Left cardiac atrium (tissue), 4 donors: ENCODE data around the gene CUX1. TPM values are rescaled to one million over a fixed set of nuclear protein-coding genes. Genes with fewer than 3 reads are reported as not detected.

Source experiments
- ATAC-seq, 2 donors: fragments of 200-7000 bp; cut with Tn5 transposase; one replicate each; pipeline ENCODE4 v1.9.1; 2020; ENCODE audit warnings: mild to moderate bottlenecking in 2 of 2, moderate library complexity in 2 of 2
- DNase-seq: peaks from one replicate; pipeline ENCODE4 v3.0.0-alpha.2; 2020
- intact Hi-C, 2 donors: fragments of 100-400 bp; cut with DNase I; formaldehyde crosslinking; loops; one replicate each; pipeline versions ENCODE4 v1.14.1 to v1.15.1; 2022 to 2023
- total RNA-seq, 2 donors: library from RNA; stranded (reverse); fragmentation: NEBNext Ultra II Directional; extraction: Animal tissue kit (Norgen Biotek cat#: 25700); gene quantifications; one replicate each; pipeline ENCODE4 v1.2.1, GENCODE V29; 2021
- donor health status: DM: no; HTN: yes; CAD: no.
- donor health status: DM: no; HTN: yes; CAD: no; lungs with severe emphysema.
- donor health status: DM: yes; HTN: yes; CAD: no.
- donor health status: Dilated cardiomyopathy.

Gene CUX1
- total RNA-seq, 2 donors from 2014 or later = 81.6 to 108 TPM

DNA sequence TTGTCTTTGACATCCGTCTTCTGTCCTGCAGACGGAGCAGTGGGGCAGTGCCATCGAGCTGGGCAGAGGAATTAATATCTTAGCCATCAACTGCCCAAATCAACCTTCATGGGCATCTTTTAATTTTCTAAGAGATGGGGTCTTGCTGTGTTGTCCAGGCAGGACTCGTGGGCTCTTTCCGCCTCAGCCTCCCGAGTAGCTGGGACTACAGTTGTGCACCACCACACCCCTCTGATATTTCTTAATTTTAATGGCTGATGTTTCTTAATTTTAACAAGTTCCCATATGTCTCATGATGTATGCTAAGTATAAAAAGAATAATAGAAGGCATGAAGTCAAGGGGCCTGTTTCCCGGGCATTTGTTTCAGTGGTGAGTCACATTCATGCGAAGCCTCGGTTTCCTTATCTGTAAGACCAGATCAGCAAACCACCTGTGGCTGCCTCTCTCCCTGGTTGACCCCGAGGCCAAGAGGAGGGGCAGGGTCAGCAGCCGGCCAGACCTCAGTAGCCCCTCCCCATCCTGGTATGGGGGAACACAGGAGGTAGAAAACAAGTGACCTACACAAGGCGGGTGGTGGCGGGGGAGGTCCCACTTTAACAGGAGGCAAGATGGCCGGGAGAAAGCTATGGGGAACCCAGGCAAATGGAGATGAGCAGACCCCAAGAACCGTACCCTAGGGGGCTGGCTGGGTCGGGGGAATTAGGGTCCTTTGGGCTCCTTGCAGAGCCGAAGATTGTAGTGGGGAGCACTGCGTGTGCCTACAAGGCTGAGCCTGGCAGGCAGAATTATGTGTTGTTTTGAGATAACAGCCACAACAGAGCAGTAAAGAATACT lies 85.5 kb downstream of the CUX1 start:
- DNase-seq (no peak), ATAC-seq (no peak)
- intact Hi-C loops = no loop called here

DNA sequence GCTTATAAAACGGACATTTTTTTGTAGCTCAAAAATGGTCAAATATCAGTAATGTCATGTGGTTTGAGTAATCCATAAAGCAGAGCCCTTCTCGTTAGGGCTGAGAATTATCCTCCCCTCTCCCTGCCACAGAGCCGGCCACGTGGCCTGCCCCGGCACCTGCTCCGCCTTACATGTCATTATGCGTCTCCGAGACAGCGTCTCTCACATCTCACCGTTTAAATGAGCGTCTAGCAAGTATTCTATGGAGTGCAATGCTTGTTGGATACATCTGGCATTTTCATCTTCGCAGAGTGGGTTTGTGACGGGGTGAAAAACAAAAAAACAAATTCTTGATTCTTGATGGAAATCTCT lies 86.1 kb downstream of the CUX1 start:
- ATAC-seq = no peak
- intact Hi-C loops = no loop called here
- DNase-seq = no peak

DNA sequence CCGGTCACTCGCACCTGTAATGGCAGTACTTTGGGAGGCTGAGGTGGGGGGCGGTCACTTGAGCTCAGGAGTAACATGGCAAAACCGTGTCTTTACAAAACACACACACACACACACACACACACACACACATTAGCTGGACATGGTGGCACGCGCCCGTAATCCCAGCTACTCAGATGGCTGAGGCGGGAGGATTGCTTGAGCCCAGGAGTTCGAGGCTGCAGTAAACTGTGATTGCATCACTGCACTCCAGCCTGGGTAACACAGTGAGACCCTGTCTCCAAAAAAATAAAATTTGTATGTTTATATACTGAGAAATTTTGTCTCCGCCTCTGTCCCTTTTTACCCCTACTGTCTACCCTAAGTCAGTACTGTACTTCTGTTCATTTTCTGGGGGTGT lies 86.6 kb downstream of the CUX1 start:
- DNase-seq = no peak
- ATAC-seq = no peak
- intact Hi-C loops = no loop called here

DNA sequence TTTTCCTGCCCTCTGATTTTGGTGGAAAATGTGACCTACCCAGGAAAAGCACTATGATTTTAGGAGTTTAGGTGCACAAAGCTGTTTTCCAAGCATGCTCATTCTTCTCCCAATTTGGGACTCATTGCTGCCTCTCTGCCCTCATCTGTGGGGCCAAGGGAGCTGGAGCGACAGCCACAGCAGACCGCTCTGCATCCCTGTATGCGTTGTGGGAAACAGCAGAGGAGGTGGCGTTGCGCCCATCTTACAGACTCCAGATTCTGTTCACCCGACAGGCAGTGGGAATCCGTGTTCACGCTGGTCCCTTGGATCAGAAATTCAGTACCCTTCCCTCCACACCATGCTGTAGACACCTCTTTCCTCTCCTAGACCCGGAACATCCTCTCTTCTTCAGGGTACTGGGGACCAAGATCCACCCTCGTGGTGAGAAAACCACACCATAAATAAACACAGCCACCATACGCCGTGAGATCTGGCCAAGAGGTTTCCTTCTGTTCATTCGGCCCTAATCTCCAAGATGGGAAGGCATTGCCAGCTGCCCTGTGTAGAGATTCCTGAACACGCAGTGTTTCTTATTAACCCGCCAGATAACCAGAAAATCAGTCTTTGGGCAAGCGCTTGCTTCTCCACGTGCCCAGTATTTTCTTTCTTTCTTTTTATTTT lies 87.9 kb downstream of the CUX1 start:
- ATAC-seq = no peak
- DNase-seq = no peak
- intact Hi-C loops = no loop called here

DNA sequence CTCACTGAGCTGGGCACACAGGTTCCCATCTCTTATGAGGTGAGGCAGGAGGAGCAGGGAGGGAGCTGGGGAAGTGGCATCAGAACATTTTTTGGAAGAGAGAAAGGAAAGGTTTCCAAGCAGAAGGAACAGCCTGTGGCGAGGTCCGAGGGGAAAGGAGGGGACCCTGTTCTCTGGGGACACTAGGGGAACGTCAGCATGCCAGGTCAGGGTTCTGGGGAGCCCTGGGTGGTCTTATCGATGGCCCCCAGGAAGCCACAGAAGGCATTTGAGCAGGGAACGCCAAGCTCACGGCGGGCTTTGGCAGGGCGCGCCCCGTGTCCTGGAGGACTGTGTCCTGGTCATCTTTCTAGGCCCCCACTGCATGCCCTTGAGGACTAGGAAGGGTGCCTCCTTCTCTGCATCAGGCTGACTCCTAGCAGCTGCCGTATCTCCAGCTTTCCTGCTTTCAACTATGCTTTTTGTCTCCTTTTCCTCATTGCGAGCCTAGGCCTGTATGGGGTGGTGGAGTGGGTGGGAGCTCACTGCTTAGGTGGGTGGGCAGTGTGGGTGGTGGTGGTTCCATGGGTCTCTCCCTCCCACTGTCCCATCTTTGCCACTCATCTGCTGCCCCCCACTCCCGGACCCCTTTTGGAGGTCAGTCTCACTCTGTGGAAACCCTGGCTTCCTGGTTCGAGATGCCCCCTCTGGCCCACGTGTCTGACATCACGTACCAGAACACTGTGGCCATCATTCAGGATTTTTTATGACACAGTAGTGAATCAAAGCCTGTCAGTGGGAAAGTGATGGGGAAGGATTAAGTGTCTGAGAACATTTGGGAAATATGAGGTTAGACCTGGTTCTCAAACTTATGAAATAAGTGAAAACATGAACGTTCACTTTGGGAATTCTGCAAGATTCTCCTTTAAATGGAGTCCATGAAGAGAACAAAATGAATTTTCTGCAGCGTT lies 89.1 kb downstream of the CUX1 start:
- no peak for ATAC-seq
- intact Hi-C loops = no loop called here
- DNase-seq = no peak

DNA sequence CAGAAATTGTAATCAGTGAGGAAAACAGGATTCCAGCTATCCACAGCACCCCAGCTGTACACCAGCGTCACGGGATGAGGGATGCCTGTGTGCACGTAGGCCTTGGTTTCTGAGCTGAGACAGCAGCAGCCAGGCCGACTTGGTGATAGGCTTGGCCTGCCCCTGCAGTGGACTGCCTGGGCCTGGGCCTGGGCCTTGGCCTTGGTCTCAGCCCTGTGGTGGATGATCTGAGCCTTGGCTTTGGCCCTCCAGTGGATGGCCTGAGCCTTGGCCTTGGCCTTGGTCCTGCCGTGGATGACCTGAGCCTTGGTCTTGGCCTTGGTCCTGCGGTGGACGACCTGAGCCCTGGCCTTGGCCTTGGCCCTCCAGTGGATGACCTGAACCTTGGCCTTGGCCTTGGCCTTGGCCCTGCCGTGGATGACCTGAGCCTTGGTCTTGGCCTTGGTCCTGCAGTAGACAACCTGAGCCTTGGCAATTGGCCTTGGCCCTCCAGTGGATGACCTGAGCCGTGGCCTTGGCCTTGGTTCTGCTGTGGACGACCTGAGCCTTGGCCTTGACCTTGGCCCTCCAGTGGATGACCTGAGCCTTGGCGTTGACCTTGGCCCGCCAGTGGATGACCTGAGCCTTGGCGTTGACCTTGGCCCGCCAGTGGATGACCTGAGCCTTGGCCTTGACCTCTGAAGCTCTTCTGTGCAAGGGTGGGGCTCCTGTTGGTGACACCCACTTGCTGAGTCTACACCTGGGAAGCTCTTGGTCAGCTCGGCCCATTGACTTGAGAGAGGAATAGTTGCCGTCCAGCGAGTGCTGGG lies 93.8 kb downstream of the CUX1 start:
- DNase-seq (peak; percentile 57), ATAC-seq (peak; percentile 16 to 50)
- intact Hi-C loops = no loop called here

DNA sequence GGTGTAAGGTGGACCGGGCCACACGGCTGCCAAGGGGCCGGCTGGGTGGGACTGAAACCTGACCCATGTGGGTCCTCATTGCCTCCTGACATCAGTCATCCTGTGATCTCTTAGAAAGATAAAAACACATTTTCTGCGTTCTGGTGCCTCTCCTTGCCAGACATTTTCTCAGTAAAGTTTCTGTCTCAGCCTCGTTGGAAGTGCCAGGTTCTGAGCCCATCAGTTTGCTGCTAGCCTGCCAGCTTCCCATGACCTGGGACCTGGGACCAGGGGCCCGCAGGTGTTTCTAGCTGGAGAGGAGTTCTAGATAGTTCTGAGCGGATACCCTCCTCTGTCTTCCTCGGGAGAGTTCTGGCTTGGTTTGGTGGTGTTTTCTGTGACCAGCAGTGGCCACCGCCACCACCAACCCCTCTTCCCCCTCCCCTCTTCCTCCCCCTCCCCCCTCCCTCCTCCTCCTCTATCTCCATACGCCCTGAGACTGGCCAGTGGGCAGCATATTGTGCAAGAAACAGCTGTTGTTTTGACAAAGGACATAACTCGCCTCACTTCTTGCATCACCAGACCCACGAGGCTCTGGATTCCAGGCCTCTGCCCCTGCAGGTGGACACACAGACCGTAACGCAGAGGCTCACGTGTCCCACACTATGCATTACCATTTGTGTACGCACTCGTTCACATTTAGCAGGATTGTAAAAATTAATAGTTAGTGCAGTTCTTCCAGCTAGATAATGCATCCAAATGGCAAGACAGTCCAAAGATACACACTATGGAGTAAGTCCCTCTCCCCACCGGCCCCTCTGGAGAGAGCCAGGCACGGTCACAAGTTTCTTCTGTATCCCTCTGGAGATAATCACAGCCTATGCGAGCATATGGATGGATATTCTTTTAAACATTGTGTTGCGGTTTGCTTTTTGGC lies 94.6 kb downstream of the CUX1 start:
- intact Hi-C loops = no loop called here
- ATAC-seq (peak; percentile 49 to 59), DNase-seq (peak; percentile 62)

DNA sequence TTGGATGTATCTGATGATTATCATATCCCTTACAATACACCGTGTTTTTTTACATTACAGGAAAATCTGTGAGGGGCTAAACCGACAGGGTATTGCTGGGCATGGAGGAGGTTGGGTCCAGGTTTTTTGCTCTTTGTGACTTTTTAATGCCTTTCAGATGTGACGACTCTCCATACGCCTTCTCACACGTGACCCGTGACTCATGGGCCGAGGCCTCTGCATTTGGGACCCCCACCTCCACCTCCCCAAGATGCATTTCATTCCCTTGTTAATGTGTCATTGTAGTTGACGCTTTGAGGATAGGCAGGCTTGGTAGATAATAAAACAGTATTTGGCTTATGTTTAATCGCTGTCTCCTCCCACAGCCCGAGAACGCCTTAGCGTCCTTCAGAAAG lies 95.3 kb downstream of the CUX1 start:
- ATAC-seq (peak in 1 of 2 donors; percentile 27), DNase-seq (no peak)
- intact Hi-C loops = no loop called here

DNA sequence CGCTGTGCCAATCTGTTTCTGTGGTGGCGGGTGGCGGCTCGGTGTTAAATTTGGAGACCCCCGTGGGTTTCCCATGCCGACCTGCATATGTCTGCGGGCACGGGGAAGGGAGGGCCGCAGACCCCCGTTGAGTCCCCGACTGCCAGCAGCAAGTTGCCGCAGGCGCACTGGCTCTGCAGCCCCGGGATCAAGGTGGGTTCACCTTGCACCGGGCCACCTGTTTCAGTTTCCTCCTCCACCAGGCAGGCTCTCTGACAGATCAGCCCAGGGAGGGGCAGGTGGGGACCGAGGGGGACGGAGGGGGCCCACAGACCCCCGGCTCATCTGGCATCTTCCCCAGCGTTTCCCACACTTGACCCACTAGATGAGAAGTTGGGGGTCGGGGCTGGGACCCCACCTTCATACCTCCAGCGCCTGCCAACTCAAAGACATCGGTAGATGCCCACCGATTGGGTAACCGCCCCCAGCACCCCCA lies 95.9 kb downstream of the CUX1 start:
- ATAC-seq (no peak), DNase-seq (no peak)
- intact Hi-C loops = no loop called here

DNA sequence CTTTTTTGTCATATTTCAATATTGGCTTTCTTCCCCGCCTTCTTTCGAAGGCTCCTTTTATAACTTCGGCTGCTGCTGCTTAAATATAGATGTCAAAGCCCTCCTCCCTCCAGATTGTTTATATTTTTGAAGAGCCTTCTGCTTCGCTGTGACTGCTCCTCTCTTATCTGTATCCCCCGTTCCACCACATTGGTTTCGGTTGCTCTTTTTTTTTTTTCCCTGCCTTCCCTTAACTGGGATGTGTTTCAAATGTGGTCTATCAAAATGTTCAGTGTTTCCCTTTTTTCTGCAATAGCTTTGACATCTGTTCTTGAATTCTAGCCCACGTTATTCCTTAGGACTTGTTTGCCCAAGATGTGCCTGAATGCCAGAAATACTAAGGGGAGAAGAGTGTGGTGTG lies 96.4 kb downstream of the CUX1 start:
- no peak for DNase-seq
- intact Hi-C loops = no loop called here
- peak in 1 of 2 donors; percentile 4 for ATAC-seq

DNA sequence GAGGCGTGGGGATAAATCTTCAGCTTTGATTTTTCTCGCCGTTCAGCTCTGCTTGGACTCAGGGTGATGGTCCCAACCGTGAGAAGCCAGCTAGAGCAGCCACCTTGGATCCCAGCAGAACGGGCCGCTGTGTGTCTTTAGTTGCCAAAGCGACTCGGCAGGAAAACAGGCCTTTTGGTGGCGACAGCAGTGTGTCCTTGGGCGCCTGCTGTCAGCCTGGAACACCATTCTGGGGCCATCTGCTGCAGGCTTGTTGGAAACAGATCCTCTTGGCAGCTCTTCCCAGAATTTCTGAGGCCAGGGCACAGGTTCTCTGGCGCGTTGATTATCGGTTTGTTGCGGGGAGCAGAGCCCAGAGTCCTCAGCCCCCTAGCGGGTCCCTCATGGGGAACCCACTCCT lies 97.6 kb downstream of the CUX1 start:
- intact Hi-C loops = no loop called here

DNA sequence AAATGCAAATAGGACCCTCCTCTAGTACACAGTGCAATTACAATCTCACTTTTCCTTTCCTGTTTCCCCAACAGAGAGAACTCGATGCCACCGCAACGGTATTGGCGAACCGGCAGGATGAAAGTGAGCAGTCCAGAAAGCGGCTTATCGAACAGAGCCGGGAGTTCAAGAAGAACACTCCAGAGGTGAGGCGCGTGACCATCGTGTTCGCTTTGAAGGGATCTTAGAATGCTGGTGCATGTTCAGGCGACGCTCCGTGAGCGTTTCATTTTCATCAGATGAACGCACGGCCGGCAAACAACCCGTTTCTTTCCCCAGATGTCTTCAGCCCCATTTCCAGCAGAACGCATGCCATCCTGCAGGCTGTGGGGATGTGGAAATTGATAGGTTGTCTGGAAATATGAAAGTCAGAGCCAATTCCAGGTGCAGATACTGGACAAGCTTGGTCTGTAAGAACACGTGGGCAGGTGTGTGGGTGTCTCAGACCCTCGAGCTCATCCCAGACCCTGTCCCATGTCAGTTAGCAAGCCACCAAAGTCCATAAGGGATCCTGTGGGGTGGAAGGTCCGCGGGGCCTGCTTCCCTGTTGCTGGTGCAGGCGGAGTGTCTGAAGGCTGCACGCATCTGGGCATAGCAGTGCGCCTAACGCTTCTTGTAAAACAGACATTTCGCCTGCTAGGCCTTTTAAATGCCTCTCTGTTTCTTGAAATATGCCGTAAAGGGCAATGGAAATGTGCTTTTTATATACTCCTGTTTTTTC lies 98.8 kb downstream of the CUX1 start:
- DNase-seq = no peak
- intact Hi-C loops = no loop called here
- ATAC-seq = no peak

More for the DNA sequence above, 97.6 kb downstream of the CUX1 start:
- ATAC-seq (peak; percentile 41 to 71), DNase-seq (peak; percentile 51)

DNA sequence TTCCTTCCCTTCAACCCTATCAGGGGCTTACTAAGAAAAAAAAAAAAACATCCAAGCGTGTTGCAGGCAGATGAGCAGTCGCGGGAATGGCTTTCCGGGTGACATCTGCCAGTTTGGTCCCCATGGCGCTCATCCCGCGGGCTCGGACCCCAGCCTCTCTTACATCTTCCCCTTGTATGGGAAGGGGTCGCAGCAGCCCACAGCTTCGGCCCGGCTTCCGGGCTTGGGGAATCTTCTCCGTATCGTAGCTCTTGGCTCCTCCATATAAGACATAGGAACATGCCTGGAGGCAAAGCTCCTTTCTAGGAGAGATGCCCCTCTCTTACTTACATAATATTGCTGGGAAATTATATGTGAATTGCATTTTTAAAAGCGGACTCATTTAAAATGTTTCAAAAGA lies 99.5 kb downstream of the CUX1 start:
- no peak for DNase-seq
- no peak for ATAC-seq
- intact Hi-C loops = no loop called here

DNA sequence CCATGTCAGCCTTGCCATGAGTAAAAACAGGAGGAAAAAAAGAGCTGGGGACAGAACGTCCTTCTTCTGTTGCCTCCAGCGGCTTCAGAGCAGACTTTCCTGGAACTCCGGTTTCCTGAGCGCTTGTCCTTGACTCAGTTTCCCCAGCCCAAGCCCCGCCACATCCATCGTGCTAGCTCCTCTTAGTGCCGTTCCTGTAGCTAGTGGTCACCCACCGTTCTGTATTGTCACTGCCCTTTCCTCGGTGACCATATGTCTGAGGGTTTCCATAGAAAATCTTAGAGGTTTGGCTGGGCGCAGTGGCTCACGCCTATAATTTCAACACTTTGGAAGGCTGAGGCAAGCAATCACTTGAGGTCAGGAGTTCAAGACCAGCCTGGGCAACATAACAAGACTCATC lies 100.1 kb downstream of the CUX1 start:
- DNase-seq (no peak), ATAC-seq (no peak)
- intact Hi-C loops = no loop called here

DNA sequence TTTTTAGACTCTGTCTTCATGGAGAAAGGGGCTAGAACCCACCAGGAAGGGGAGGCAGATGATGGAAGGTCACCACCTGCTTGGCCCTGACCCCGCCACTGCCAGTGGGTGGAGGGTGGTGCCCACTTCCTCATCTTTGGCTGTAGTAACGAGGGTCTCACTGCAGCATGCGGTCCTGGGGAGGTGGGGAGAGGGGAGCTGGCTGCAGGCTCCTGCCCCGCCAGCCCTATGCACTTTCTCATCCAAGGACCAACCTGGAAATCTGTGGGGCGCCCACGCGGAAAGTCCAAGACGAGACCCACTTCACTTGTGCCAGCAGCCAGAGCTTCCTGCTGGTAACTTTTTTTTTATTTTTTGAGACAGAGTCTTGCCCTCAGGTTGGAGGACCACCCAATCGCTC lies 101.0 kb downstream of the CUX1 start:
- intact Hi-C loops = no loop called here
- DNase-seq (no peak), ATAC-seq (no peak)

DNA sequence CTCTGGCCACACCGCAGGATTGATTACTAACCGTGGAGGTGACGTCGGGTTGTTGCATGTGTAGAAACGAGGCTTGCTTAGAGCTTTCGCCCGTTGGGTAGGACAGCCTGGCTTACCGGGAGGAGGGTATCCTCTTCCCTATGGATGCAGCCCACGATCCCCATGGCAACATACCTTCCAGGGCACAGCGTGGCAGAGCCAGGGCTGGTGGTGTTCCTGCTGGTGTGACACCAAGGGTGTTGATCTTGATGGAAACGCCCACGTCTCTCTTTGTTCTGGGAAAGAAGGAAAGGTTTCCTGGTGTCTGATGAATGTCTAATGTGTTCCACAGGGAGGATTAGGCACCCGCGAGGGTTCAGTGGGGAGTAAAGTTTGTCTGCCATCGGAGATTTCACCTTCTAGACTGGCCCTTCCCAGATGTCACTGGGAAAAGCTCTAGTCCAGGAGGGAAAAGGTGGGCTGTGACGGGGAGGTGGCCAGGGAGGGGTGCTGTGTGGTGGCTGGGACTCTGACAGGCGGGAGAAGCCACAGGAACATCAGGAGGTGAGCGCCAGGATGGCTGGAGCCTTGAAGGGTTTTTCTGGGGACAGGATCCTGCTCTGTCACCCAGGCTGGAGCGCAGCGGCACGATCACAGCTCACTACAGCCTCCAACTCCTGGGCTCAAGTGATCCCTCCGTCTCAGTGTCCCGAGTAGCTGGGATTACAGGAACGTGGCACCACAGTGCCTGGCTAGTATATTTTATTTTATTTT lies 102.1 kb downstream of the CUX1 start:
- DNase-seq (no peak), ATAC-seq (no peak)
- intact Hi-C loops = no loop called here

DNA sequence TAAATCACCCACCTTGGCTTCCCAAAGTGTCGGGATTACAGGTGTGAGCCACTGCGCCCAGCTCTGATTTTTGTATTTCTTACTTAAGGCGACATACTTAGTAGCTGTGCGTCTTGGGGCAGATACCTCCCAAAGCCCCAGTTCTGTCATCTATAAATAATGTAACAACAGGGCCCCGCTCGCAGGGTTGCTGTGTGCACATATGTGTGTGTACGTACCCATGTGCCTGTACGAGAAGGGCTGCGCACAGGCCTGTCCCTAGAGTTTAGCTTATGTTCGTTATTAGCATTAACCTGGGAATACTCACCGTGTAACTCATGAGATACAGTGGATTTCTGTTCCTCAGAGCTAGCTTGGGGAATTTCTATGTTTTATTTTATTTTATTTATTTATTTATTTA lies 103.6 kb downstream of the CUX1 start:
- no peak for ATAC-seq
- no peak for DNase-seq
- intact Hi-C loops = no loop called here
